Measurements from ENCODE around the gene CAVIN4.

The CAVIN4 gene

DNA sequence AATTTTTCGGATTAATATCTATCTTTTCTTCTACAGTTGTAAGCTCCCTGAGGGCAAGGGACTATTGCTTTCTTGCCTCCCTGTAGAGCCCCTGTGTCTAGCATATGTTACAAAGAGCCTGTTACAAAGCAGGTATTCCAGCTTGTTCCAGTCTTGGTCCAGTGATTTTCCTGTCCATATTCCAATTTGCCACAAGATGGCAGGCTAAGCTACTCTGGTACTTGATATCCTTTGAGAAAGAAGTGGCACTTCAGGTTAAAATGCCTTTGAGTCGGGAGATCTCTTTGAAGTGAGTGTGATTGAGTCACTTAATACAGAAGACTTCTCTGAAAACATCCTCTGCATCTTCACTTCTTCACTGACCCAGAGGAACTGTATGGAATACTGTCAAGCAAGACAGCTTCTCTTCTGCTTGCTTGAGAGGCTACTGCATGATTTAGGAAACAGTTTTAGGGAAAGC is 24.5 kb downstream of the CAVIN4 start:
- DNase-seq: no peak
- Histone ChIP-seq H3K4me3 (ENCODE audit: insufficient read depth, low read depth, low read length, poor library complexity, severe bottlenecking) (no peak overlapping the region), H3K4me1 (ENCODE audit: control insufficient read depth, insufficient read depth, low read length, poor library complexity, severe bottlenecking) (no peaks in the 10 kb centered on the region), H3K36me3 (ENCODE audit: control insufficient read depth, insufficient read depth, low read length) (no peaks in the 10 kb centered on the region), H3K27me3 (replicated peaks; ENCODE audit: control insufficient read depth, insufficient read depth, low read length, poor library complexity, severe bottlenecking) (no peaks in the 10 kb centered on the region), H3K9me3 (ENCODE audit: control insufficient read depth, low read length) (no peaks in the 10 kb centered on the region), H3K27ac (ENCODE audit: insufficient read depth, low read length, poor library complexity, severe bottlenecking) (no peak overlapping the region)

DNA sequence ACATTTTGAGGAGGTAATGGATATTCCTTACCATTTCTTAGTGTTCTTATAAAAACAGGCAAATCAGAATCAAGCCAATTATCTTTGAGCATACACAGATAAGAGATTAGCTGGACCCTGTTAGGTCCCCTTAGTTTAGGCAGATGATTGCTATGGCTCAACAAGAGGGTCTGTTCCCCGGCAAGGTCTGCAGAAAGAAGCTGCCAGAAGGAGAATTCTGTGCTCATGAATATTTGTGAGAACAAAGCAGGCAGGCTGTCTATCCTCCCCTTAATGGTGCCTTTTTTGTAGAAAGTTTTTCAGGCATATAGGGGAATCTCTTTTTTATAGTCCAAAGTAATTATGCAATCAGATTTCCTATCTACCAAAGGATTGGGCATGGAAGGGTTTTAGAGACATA is 27.5 kb downstream of the CAVIN4 start:
- Histone ChIP-seq H3K27ac (ENCODE audit: insufficient read depth, low read length, poor library complexity, severe bottlenecking) (no peak overlapping the region), H3K4me3 (ENCODE audit: insufficient read depth, low read depth, low read length, poor library complexity, severe bottlenecking) (no peak overlapping the region), H3K4me1 (ENCODE audit: control insufficient read depth, insufficient read depth, low read length, poor library complexity, severe bottlenecking) (no peaks in the 10 kb centered on the region), H3K27me3 (replicated peaks; ENCODE audit: control insufficient read depth, insufficient read depth, low read length, poor library complexity, severe bottlenecking) (no peaks in the 10 kb centered on the region), H3K9me3 (ENCODE audit: control insufficient read depth, low read length) (no peaks in the 10 kb centered on the region), H3K36me3 (ENCODE audit: control insufficient read depth, insufficient read depth, low read length) (no peaks in the 10 kb centered on the region)
- DNase-seq: no peak

DNA sequence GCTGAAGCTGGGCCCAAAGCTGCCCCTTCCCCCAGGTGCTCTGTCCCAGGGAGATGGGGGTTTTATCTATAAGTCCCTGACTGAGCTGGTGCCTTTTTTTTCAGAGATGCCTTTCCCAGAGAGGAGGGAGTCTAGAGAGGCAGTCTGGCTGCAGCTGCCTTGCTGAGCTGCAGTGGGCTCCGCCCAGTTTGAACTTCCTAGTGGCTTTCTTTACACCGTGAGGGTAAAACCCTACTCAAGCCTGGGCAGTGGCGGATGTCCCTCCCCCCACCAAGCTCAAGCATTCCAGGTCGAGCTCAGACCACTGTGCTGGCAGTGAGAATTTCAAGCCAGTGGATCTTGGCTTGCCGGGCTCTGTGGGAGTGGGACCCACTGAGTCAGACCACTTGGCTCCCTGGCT is 41.3 kb downstream of the CAVIN4 start:
- H3K4me3 ChIP-seq (ENCODE audit: insufficient read depth, low read depth, low read length, poor library complexity, severe bottlenecking): no peak overlapping the region
- no peak for DNase-seq
- no peak overlapping the region for H3K27ac ChIP-seq (ENCODE audit: insufficient read depth, low read length, poor library complexity, severe bottlenecking)
- H3K36me3 ChIP-seq (ENCODE audit: control insufficient read depth, insufficient read depth, low read length): no peaks in the 10 kb centered on the region
- no peaks in the 10 kb centered on the region for H3K4me1 ChIP-seq (ENCODE audit: control insufficient read depth, insufficient read depth, low read length, poor library complexity, severe bottlenecking)
- no peaks in the 10 kb centered on the region for H3K27me3 ChIP-seq (replicated peaks; ENCODE audit: control insufficient read depth, insufficient read depth, low read length, poor library complexity, severe bottlenecking)
- H3K9me3 ChIP-seq (ENCODE audit: control insufficient read depth, low read length): no peaks in the 10 kb centered on the region

- Histone ChIP-seq H3K4me3 (ENCODE audit: insufficient read depth, low read depth, low read length, poor library complexity, severe bottlenecking) (no peak overlapping the region), H3K27me3 (replicated peaks; ENCODE audit: control insufficient read depth, insufficient read depth, low read length, poor library complexity, severe bottlenecking) (no peaks in the 10 kb centered on the region), H3K27ac (ENCODE audit: insufficient read depth, low read length, poor library complexity, severe bottlenecking) (no peak overlapping the region), H3K9me3 (ENCODE audit: control insufficient read depth, low read length) (no peaks in the 10 kb centered on the region), H3K36me3 (ENCODE audit: control insufficient read depth, insufficient read depth, low read length) (no peaks in the 10 kb centered on the region), H3K4me1 (ENCODE audit: control insufficient read depth, insufficient read depth, low read length, poor library complexity, severe bottlenecking) (no peaks in the 10 kb centered on the region)
- no peak for DNase-seq
These were observed 41.8 kb downstream of the CAVIN4 start for GRCh38 chr9:100619665-100620064.

- H3K36me3 ChIP-seq (ENCODE audit: control insufficient read depth, insufficient read depth, low read length): no peaks in the 10 kb centered on the region
- H3K27me3 ChIP-seq (replicated peaks; ENCODE audit: control insufficient read depth, insufficient read depth, low read length, poor library complexity, severe bottlenecking): no peaks in the 10 kb centered on the region
- no peak for DNase-seq
- H3K4me3 ChIP-seq (ENCODE audit: insufficient read depth, low read depth, low read length, poor library complexity, severe bottlenecking): no peak overlapping the region
- H3K27ac ChIP-seq (ENCODE audit: insufficient read depth, low read length, poor library complexity, severe bottlenecking): no peak overlapping the region
- H3K4me1 ChIP-seq (ENCODE audit: control insufficient read depth, insufficient read depth, low read length, poor library complexity, severe bottlenecking): no peaks in the 10 kb centered on the region
- H3K9me3 ChIP-seq (ENCODE audit: control insufficient read depth, low read length): no peaks in the 10 kb centered on the region
These were observed 46.1 kb downstream of the CAVIN4 start for GRCh38 chr9:100623969-100624368.

GRCh38 chr9:100626949-100627348 is 49.1 kb downstream of the CAVIN4 start:
- Histone ChIP-seq H3K27ac (ENCODE audit: insufficient read depth, low read length, poor library complexity, severe bottlenecking) (no peak overlapping the region), H3K4me3 (ENCODE audit: insufficient read depth, low read depth, low read length, poor library complexity, severe bottlenecking) (no peak overlapping the region), H3K4me1 (ENCODE audit: control insufficient read depth, insufficient read depth, low read length, poor library complexity, severe bottlenecking) (no peaks in the 10 kb centered on the region), H3K36me3 (ENCODE audit: control insufficient read depth, insufficient read depth, low read length) (no peaks in the 10 kb centered on the region), H3K27me3 (replicated peaks; ENCODE audit: control insufficient read depth, insufficient read depth, low read length, poor library complexity, severe bottlenecking) (no peaks in the 10 kb centered on the region), H3K9me3 (ENCODE audit: control insufficient read depth, low read length) (no peaks in the 10 kb centered on the region)
- no peak for DNase-seq

GRCh38 chr9:100637787-100638186 is 59.9 kb downstream of the CAVIN4 start:
- H3K36me3 ChIP-seq (ENCODE audit: control insufficient read depth, insufficient read depth, low read length): no peaks in the 10 kb centered on the region
- no peak for DNase-seq
- H3K9me3 ChIP-seq (ENCODE audit: control insufficient read depth, low read length): no peaks in the 10 kb centered on the region
- no peaks in the 10 kb centered on the region for H3K27me3 ChIP-seq (replicated peaks; ENCODE audit: control insufficient read depth, insufficient read depth, low read length, poor library complexity, severe bottlenecking)
- H3K27ac ChIP-seq (ENCODE audit: insufficient read depth, low read length, poor library complexity, severe bottlenecking): no peak overlapping the region
- H3K4me1 ChIP-seq (ENCODE audit: control insufficient read depth, insufficient read depth, low read length, poor library complexity, severe bottlenecking): no peaks in the 10 kb centered on the region
- H3K4me3 ChIP-seq (ENCODE audit: insufficient read depth, low read depth, low read length, poor library complexity, severe bottlenecking): no peak overlapping the region

All from effector memory CD4-positive, alpha-beta T cell (primary cell).